Measurements from ENCODE around the gene MAP3K9. TPM values are rescaled to one million over a fixed set of nuclear protein-coding genes. Genes with fewer than 3 reads are reported as not detected.

MAP3K9 gene
- total and polyA plus RNA-seq, 2 donors (not counting 3 experiments of a cell fraction or from before 2014, with no cell fraction given) = 0.06 to 0.11 TPM

DNA sequence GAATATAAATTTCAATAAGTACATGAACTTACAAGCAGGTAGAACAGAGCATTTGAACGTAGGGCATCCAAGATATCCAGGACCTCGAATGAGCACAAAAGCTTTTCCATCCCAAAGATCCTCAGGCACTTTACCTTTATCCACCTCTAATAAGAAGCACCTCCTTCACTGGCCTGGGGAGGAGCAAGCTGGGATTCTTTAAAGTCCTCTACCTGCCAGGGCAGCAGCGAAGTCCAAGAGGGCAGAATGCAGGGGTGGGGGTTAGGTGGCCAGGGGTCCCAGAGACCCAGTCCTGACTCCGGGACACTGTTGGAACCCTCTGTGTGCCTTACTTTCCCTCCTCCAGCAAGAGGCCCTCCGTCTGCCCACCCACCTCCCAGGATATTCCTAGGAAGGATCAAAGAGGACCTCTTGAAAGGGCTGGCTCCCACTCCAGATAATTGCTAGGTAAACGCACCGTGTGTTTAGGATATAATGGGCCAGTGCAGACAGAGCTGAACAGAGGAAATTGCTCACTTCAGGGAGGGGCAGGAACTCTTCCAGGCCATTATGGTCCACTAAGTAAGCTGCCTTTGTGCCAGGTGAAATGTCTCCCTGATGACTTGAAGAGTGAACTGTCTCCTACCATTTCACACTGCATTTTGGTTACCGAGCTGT, 99.5 kb downstream of the MAP3K9 start:
- no peak overlapping the region for H3K27ac ChIP-seq (ENCODE audit: insufficient read depth, low read depth, low read length)
- no peak for DNase-seq (ENCODE audit: low read depth, low spot score)
- dilution Hi-C loops (cut with MboI; ENCODE audit: extremely low pct_ligation_motif_present, low sequenced_read_pairs) (no loop called here), intact Hi-C loops (cut with micrococcal nuclease) (loop anchor here (5.0 kb wide), 1 partner anchor 68 kb away; the partner anchor contains the start of gene TTC9)
- POLR2A ChIA-PET = no interaction called here
- peaks cover 3 to 7% of the 10 kb centered on the region in 2 experiments for H3K27me3 ChIP-seq (ENCODE audit: control insufficient read depth in 2 of 2, insufficient read depth in 2 of 2, low read length in 2 of 2)
- H3K36me3 ChIP-seq (ENCODE audit: control insufficient read depth in 2 of 2, extremely low read depth in 1 of 2, insufficient read depth in 2 of 2, low read length in 2 of 2) = no peaks in the 10 kb centered on the region
- CTCF ChIA-PET = interaction anchor here (0.6 kb wide), 1 partner anchor 19 kb away, joined by 3 read pairs; no protein-coding TSS in a partner anchor
- H3K4me2 ChIP-seq (ENCODE audit: insufficient read depth, low read length) = no peak overlapping the region
- BruUV-seq (replicated peaks) = no TSS peak
- H3K9me3 ChIP-seq (replicated peaks; ENCODE audit: control insufficient read depth, insufficient read depth, low read length) = no peaks in the 10 kb centered on the region
- H3K79me2 ChIP-seq (ENCODE audit: control insufficient read depth, insufficient read depth, low read length) = no peaks in the 10 kb centered on the region
- TF ChIP-seq EZH2 (IDR thresholded peaks at IDR 0.05; ENCODE audit: borderline replicate concordance, low read depth, low read length, severe bottlenecking) (no peak), GATA2 (IDR thresholded peaks at IDR 0.05; ENCODE audit: insufficient read depth, insufficient read length, low read depth, low read length) (no peak), MYC (IDR thresholded peaks at IDR 0.05; ENCODE audit: low read depth, low read length) (no peak), POLR2A (IDR thresholded peaks at IDR 0.05; ENCODE audit: low read depth, low read length) (no peak)
- TF ChIP-seq, protein P1, sequence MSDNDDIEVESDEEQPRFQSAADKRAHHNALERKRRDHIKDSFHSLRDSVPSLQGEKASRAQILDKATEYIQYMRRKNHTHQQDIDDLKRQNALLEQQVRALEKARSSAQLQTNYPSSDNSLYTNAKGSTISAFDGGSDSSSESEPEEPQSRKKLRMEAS (IDR thresholded peaks at IDR 0.05; ENCODE audit: insufficient read depth, insufficient read length) = no peak
- no peaks in the 10 kb centered on the region for H3K4me1 ChIP-seq (ENCODE audit: control insufficient read depth, extremely low read depth, insufficient read depth, low read length)
- no peak overlapping the region for H2AFZ ChIP-seq (ENCODE audit: low read depth, low read length)
- FAIRE-seq = no peak
- H3K9ac ChIP-seq (replicated peaks; ENCODE audit: extremely low read depth, insufficient read depth, low read length) = no peak overlapping the region
- no peaks in the 10 kb centered on the region for H3K9me1 ChIP-seq (replicated peaks; ENCODE audit: control insufficient read depth, extremely low read depth, insufficient read depth, low read length)
- H4K20me1 ChIP-seq (replicated peaks; ENCODE audit: control insufficient read depth, extremely low read depth, insufficient read depth, low read length) = no peaks in the 10 kb centered on the region
- H3K4me3 ChIP-seq (replicated peaks in 1 of 3; ENCODE audit: insufficient read depth in 1 of 3, low read depth in 1 of 3, low read length in 3 of 3) = no peak overlapping the region

DNA sequence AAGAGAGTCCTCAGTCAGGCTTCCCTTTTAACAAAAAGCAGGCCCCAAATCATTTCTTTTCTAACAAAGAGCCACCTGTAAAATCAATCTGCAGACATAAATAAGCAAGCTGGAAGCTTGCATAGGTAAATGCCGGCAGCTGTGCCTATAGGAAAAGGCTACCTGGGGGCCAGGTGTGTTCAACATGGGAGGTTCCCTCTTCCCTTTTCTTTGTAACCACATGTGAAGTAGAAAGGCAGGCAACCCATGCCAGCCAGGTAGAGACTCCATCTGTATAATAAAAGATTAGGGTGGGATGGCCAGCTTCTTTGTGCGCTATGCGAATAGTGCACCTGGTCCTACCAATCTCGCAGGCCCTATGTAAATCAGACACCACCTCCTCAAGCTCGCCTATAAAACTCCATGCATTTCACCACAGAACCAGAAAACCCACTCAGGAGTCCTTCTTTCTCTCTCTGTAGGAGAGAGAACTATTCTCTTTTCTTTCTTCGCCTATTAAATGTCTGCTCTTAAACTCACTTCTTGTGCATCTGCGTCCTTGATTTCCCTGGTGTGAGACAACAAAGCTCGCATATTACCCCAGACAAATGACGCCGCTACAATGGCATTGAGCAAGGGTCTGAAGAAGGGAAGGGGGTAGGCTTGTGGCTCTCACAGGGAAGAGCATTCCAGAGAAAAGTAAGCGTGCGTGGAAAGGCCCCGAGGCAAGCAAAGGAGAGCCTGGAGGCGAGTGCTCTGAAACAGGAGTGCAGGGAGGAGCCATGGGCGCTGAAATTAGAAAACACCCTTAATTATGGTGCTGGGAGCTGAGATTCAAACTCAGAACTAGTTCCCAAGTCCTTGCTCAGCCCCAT, 100.4 kb downstream of the MAP3K9 start:
- DNase-seq (ENCODE audit: low read depth, low spot score) (no peak), FAIRE-seq (no peak)
- intact Hi-C loops (cut with micrococcal nuclease) = no loop called here
- H3K9me3 ChIP-seq (replicated peaks; ENCODE audit: control insufficient read depth, insufficient read depth, low read length) = no peaks in the 10 kb centered on the region
- CTCF ChIA-PET = interaction anchor here (1.1 to 1.3 kb wide), 3 partner anchors 8 to 622 kb away, joined by 3 to 4 read pairs (median 3); no protein-coding TSS in a partner anchor
- no peaks in the 10 kb centered on the region for H3K4me1 ChIP-seq (ENCODE audit: control insufficient read depth, extremely low read depth, insufficient read depth, low read length)
- no peaks in the 10 kb centered on the region for H3K9me1 ChIP-seq (replicated peaks; ENCODE audit: control insufficient read depth, extremely low read depth, insufficient read depth, low read length)
- no peak overlapping the region for H2AFZ ChIP-seq (ENCODE audit: low read depth, low read length)
- POLR2A ChIA-PET = no interaction called here
- H3K79me2 ChIP-seq (ENCODE audit: control insufficient read depth, insufficient read depth, low read length) = no peaks in the 10 kb centered on the region
- no TSS peak for BruUV-seq (replicated peaks)
- H4K20me1 ChIP-seq (replicated peaks; ENCODE audit: control insufficient read depth, extremely low read depth, insufficient read depth, low read length) = no peaks in the 10 kb centered on the region
- H3K36me3 ChIP-seq (ENCODE audit: control insufficient read depth in 2 of 2, extremely low read depth in 1 of 2, insufficient read depth in 2 of 2, low read length in 2 of 2) = no peaks in the 10 kb centered on the region
- H3K27me3 ChIP-seq (ENCODE audit: control insufficient read depth in 2 of 2, insufficient read depth in 2 of 2, low read length in 2 of 2) = peaks cover 3 to 5% of the 10 kb centered on the region in 2 experiments
- H3K27ac ChIP-seq (ENCODE audit: insufficient read depth, low read depth, low read length) = no peak overlapping the region
- H3K4me3 ChIP-seq (replicated peaks in 1 of 3; ENCODE audit: insufficient read depth in 1 of 3, low read depth in 1 of 3, low read length in 3 of 3) = no peak overlapping the region
- H3K4me2 ChIP-seq (ENCODE audit: insufficient read depth, low read length) = no peak overlapping the region
- TF ChIP-seq GATA2 (IDR thresholded peaks at IDR 0.05; ENCODE audit: insufficient read depth, insufficient read length, low read depth, low read length) (no peak), MYC (IDR thresholded peaks at IDR 0.05; ENCODE audit: low read depth, low read length) (no peak), FOS (IDR thresholded peaks at IDR 0.05; ENCODE audit: borderline replicate concordance, insufficient read depth, low read length) (no peak), EZH2 (IDR thresholded peaks at IDR 0.05; ENCODE audit: borderline replicate concordance, low read depth, low read length, severe bottlenecking) (no peak), POLR2AphosphoS5 (IDR thresholded peaks at IDR 0.05; ENCODE audit: insufficient read depth, low read depth, low read length) (no peak), JUN (IDR thresholded peaks at IDR 0.05; ENCODE audit: borderline replicate concordance, insufficient read depth, insufficient read length, low read depth) (no peak), POLR2A (IDR thresholded peaks at IDR 0.05; ENCODE audit: low read depth, low read length) (no peak)
- TF ChIP-seq, protein P2, sequence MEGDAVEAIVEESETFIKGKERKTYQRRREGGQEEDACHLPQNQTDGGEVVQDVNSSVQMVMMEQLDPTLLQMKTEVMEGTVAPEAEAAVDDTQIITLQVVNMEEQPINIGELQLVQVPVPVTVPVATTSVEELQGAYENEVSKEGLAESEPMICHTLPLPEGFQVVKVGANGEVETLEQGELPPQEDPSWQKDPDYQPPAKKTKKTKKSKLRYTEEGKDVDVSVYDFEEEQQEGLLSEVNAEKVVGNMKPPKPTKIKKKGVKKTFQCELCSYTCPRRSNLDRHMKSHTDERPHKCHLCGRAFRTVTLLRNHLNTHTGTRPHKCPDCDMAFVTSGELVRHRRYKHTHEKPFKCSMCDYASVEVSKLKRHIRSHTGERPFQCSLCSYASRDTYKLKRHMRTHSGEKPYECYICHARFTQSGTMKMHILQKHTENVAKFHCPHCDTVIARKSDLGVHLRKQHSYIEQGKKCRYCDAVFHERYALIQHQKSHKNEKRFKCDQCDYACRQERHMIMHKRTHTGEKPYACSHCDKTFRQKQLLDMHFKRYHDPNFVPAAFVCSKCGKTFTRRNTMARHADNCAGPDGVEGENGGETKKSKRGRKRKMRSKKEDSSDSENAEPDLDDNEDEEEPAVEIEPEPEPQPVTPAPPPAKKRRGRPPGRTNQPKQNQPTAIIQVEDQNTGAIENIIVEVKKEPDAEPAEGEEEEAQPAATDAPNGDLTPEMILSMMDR (IDR thresholded peaks at IDR 0.05; ENCODE audit: extremely low read depth in 1 of 2, insufficient read depth in 1 of 2, low read depth in 1 of 2, low read length in 2 of 2) = no peak
- TF ChIP-seq, protein P1 (IDR thresholded peaks at IDR 0.05; ENCODE audit: insufficient read depth, insufficient read length) = no peak
- dilution Hi-C loops (cut with MboI; ENCODE audit: extremely low pct_ligation_motif_present, low sequenced_read_pairs) = no loop called here
- no peak overlapping the region for H3K9ac ChIP-seq (replicated peaks; ENCODE audit: extremely low read depth, insufficient read depth, low read length)
